Pancreas (tissue), 10 donors: Measurements from ENCODE around the gene SLC24A4. TPM values are rescaled to one million over a fixed set of nuclear protein-coding genes. Genes with fewer than 3 reads are reported as not detected.

Source experiments
- ATAC-seq, 4 donors: fragments of 200-7000 bp; cut with Tn5 transposase; one replicate each; pipeline versions ENCODE4 v1.8.0 to v1.9.1; 2020; ENCODE audit warnings: mild to moderate bottlenecking in 4 of 4, moderate library complexity in 4 of 4
- DNase-seq, 6 donors: peaks; one replicate each; pipeline ENCODE4 v3.0.0-alpha.2; 2020
- FAIRE-seq: peaks from 2 replicates; lab custom pipeline; 2012; peaks lifted over from hg19 to GRCh38; lab: Jason Lieb, UNC
- H3K27ac ChIP-seq, 4 donors: fragments of 200-600 bp; sonication (generic); 1 replicate in 3 of 4; 2 replicates in 1 of 4; pipeline versions ENCODE4 v1.5.0 to v1.8.0; 2020
- H3K27me3 ChIP-seq, 4 donors: fragments of 200-600 bp; one replicate each; pipeline ENCODE4 v1.8.0; 2021
- H3K36me3 ChIP-seq, 3 donors: fragments of 200-600 bp; sonication (generic) in 1 of 3; one replicate each; pipeline versions ENCODE4 v1.5.0 to v1.8.0; 2020 to 2021
- H3K4me1 ChIP-seq, 3 donors: fragments of 200-600 bp; one replicate each; pipeline ENCODE4 v1.8.0; 2021
- H3K4me3 ChIP-seq, 4 donors: fragments of 200-600 bp; sonication (generic) in 2 of 4; one replicate each; pipeline versions ENCODE4 v1.5.0 to v1.8.0; 2020 to 2021
- H3K9me3 ChIP-seq, 4 donors: fragments of 200-600 bp; one replicate each; pipeline ENCODE4 v1.8.0; 2021
- WGBS, 2 donors: extraction: QIAGEN DNeasy Blood & Tissue Kit; methylation state at CpG; one replicate each; pipeline ENCODE4 v1.1.7; 2013; 5-methylcytosine and 5-hydroxymethylcytosine counted together
- intact Hi-C, 3 donors: fragments of 100-400 bp; cut with DNase I; formaldehyde crosslinking; loops; one replicate each; pipeline versions ENCODE4 v1.11.1 to v1.14.2; 2022
- polyA plus RNA-seq, 2 donors: library from polyadenylated mRNA; stranded (reverse); fragments of 200-250 nt; gene quantifications; one replicate each; pipeline ENCODE4 v1.2.3, GENCODE V29; 2013
- total RNA-seq, 6 donors: library from RNA; stranded (reverse); fragmentation: NEBNext Ultra II Directional in 4 of 6; extraction: Animal tissue kit (Norgen Biotek cat#: 25700) in 4 of 6; gene quantifications; one replicate each; pipeline versions ENCODE4 v1.2.1 to v1.2.4, GENCODE V29; 2021 to 2023
- TF ChIP-seq, protein P1 (sequence below), 4 donors: fragments of 200-600 bp; sonication (generic) in 3 of 4; IDR thresholded peaks; one replicate each; pipeline versions ENCODE4 v1.5.0 to v1.8.0; 2021; ENCODE audit warnings: antibody characterized with exemption in 4 of 4
- donor health status: healthy with polysubstance abuse.
- donor health status: DM: no; HTN: no; CAD: no; lungs with moderate emphysema.
- donor health status: DM: no; HTN: no; CAD: no.
- donor health status: control.
- donor health status: control.
- donor health status: Bipolar disorder and iron deficiency.
- donor health status: DM: yes; HTN: yes; CAD: no.
- donor health status: DM: no; HTN: no; CAD: no.
- donor health status: DM: no; HTN: no; CAD: no.
- donor health status: DM: yes; HTN: yes; CAD: no.

SLC24A4 gene
- total and polyA plus RNA-seq, 8 donors, result 0.04 to 0.14 (median 0.07) TPM

DNA sequence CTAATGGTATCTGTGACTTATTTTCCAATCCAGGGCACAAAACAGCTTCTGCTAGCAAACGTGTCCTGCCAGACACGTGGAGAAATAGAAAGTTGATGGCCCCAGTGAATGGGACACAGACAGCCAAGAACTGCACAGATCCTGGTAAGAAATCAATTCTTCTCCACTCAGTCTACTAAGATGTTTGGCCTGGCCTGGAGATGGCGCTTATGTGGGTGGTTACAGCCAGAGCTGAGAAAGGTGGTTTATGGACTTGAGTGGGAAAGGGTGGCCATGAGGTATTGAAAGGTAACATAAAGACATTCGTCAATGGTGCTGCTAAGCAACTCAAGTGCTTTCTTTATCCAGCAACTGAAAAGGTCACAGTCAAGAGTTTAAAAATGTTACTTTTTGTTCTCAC is 2.9 kb downstream of the SLC24A4 start:
- H3K4me3 ChIP-seq, result no peak overlapping the region
- TF ChIP-seq, protein P1, sequence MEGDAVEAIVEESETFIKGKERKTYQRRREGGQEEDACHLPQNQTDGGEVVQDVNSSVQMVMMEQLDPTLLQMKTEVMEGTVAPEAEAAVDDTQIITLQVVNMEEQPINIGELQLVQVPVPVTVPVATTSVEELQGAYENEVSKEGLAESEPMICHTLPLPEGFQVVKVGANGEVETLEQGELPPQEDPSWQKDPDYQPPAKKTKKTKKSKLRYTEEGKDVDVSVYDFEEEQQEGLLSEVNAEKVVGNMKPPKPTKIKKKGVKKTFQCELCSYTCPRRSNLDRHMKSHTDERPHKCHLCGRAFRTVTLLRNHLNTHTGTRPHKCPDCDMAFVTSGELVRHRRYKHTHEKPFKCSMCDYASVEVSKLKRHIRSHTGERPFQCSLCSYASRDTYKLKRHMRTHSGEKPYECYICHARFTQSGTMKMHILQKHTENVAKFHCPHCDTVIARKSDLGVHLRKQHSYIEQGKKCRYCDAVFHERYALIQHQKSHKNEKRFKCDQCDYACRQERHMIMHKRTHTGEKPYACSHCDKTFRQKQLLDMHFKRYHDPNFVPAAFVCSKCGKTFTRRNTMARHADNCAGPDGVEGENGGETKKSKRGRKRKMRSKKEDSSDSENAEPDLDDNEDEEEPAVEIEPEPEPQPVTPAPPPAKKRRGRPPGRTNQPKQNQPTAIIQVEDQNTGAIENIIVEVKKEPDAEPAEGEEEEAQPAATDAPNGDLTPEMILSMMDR (IDR thresholded peaks at IDR 0.05), result no peak
- H3K9me3 ChIP-seq, result no peaks in the 10 kb centered on the region
- ATAC-seq, result no peak
- intact Hi-C loops, result no loop called here
- H3K36me3 ChIP-seq, result no peaks in the 10 kb centered on the region
- no peak overlapping the region for H3K27ac ChIP-seq
- 26 to 44% methylated on average over 4 of the region's 4 CpGs for WGBS, 2 donors
- H3K27me3 ChIP-seq, result peaks cover 0 to 11% (median 4%) of the 10 kb centered on the region in 4 donors
- no peak for FAIRE-seq
- no peaks in the 10 kb centered on the region for H3K4me1 ChIP-seq
- DNase-seq, result no peak

DNA sequence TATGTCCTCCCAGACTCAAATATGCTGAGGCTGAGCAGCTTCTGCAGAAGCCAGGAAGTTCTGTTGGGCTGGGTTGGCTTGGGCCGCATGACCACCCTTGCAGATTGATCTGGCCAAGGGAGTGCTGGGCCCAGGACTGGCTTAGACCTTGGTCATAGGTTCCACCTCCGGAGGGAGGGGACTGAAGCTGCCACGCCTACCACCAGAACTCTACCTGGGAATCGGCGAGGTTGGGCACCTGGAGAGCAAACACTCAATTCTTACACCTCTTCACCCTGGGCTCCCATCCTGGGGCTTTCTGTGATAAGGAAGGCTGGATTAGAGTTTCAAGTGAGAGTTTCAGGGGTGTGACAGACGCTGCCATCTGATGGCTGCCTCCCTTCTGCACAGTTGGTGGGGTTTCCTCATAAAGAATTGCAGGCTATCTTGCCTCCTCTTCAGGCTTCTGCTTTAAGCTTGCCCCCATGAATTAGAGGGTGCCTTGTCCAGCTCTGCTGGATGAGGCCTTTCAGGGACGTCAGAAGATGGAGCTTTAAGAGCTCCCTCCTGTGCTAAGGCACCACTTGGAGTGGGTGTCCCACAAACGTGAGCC is 5.8 kb downstream of the SLC24A4 start:
- DNase-seq (no peak), FAIRE-seq (no peak)

DNA sequence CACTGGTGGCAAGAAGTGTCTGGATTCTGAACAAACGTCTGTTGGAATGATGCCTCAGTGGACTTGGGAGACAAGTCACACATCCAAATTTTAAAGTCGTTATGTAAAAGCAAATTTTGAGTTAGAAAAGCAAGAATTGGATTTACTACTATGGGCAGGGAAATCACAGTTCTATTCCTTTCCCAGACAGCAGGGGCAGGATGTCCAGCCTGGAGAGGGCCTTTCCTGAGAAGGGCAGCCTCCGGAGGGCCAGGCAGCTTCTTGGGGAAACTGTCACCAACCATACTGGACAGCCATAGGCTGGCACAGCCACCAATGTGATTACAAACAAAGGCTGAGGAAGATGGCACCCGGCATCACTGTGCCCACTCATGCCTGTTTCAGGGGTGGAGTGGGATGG is 11.1 kb downstream of the SLC24A4 start:
- 52 to 68% methylated on average over 4 of the region's 4 CpGs for WGBS, 2 donors
- FAIRE-seq (no peak), ATAC-seq (no peak), DNase-seq (no peak)
- no peak overlapping the region for H3K27ac ChIP-seq
- H3K4me3 ChIP-seq, result no peak overlapping the region
- H3K9me3 ChIP-seq, result no peaks in the 10 kb centered on the region
- H3K36me3 ChIP-seq, result no peaks in the 10 kb centered on the region
- H3K4me1 ChIP-seq, result no peaks in the 10 kb centered on the region
- intact Hi-C loops, result no loop called here
- no peaks in the 10 kb centered on the region for H3K27me3 ChIP-seq
- TF ChIP-seq, protein P1 (IDR thresholded peaks at IDR 0.05), result no peak

More for the DNA sequence above, 5.8 kb downstream of the SLC24A4 start:
- TF ChIP-seq, protein P1 (IDR thresholded peaks at IDR 0.05), result no peak
- no peaks in the 10 kb centered on the region for H3K36me3 ChIP-seq
- peaks cover 0 to 7% (median 3%) of the 10 kb centered on the region in 4 donors for H3K27me3 ChIP-seq
- no peak overlapping the region for H3K27ac ChIP-seq
- ATAC-seq, result no peak
- 52 to 65% methylated on average over 8 of the region's 8 CpGs for WGBS, 2 donors
- intact Hi-C loops, result no loop called here
- H3K4me1 ChIP-seq, result no peaks in the 10 kb centered on the region
- H3K4me3 ChIP-seq, result no peak overlapping the region
- no peaks in the 10 kb centered on the region for H3K9me3 ChIP-seq

DNA sequence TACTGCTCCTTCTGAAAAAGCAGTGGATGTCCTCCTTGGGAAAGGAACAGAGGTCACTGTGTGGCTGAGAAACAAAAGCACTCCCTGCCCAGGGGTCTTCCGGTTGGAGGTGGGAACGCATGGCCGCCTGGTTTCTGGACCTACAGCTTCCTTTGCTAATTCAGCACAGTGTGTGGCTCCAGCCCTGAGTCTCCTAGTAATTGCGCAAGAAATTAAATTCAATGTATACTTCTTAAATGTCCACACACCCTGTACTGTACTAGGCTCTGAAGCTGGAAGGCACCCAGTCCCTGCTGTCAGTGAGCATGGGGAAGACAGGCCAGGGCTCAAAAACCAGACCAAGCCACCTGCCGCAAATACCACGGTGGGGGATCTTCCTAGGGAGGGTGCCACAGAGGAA is 13.4 kb downstream of the SLC24A4 start:
- ATAC-seq (no peak), DNase-seq (no peak), FAIRE-seq (no peak)
- Histone ChIP-seq H3K4me1 (no peaks in the 10 kb centered on the region), H3K9me3 (no peaks in the 10 kb centered on the region), H3K4me3 (no peak overlapping the region), H3K27me3 (no peaks in the 10 kb centered on the region), H3K36me3 (no peaks in the 10 kb centered on the region), H3K27ac (no peak overlapping the region)
- 78 to 80% methylated on average over 6 of the region's 6 CpGs for WGBS, 2 donors
- TF ChIP-seq, protein P1 (IDR thresholded peaks at IDR 0.05), result no peak
- intact Hi-C loops, result no loop called here

DNA sequence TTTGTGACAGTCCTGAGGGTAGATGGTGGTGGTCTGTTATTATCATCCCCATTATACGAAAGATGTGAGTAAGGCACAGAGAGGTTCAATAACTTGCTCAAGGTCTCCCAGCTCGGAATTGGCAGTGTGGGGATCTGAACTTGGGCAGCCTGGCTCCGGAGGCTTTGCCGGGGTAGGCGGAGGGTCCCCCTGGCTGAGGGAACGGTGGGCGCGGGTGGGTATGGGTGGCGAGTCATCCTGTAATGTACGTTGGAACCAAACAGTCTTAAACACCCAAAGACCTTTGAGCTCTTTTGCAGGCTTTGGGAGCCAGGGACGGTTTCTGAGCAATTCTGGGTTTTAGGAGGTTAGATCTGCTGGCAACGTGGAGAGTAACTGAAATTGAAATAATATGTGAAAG is 16.5 kb downstream of the SLC24A4 start:
- Histone ChIP-seq H3K27me3 (no peaks in the 10 kb centered on the region), H3K36me3 (no peaks in the 10 kb centered on the region), H3K4me1 (no peaks in the 10 kb centered on the region), H3K9me3 (no peaks in the 10 kb centered on the region), H3K4me3 (no peak overlapping the region), H3K27ac (no peak overlapping the region)
- TF ChIP-seq, protein P1 (IDR thresholded peaks at IDR 0.05), result no peak
- FAIRE-seq (no peak), DNase-seq (no peak), ATAC-seq (no peak)
- intact Hi-C loops, result no loop called here
- WGBS, 2 donors, result 72 to 80% methylated on average over 12 of the region's 12 CpGs
